H9 (cell line): ENCODE results near the gene TMEM39A. TPM values are rescaled to one million over a fixed set of nuclear protein-coding genes. Genes with fewer than 3 reads are reported as not detected.

Experiments used
- DNase-seq: peaks from one replicate; pipeline ENCODE4 v3.0.0-alpha.2; 2017
- H2AFZ ChIP-seq: one replicate; pipeline ENCODE4 v1.6.1; 2013; ENCODE audit warnings: mild to moderate bottlenecking, low read length, control low read depth, moderate library complexity
- H2AK5ac ChIP-seq: 2 replicates; pipeline ENCODE4 v1.6.1; 2013; ENCODE audit warnings: low read length, control low read depth, mixed read lengths; ENCODE audit not compliant: insufficient read length
- H2BK120ac ChIP-seq: one replicate; pipeline ENCODE4 v1.6.1; 2013; ENCODE audit warnings: low read depth, mild to moderate bottlenecking, low read length, control low read depth, inconsistent platforms; ENCODE audit not compliant: poor library complexity, severe bottlenecking
- H2BK12ac ChIP-seq: 2 replicates; pipeline ENCODE4 v1.6.1; 2013; ENCODE audit warnings: low read length, control low read depth, mixed read lengths, low read depth; ENCODE audit not compliant: insufficient read length
- H2BK15ac ChIP-seq: 2 replicates; pipeline ENCODE4 v1.6.1; 2013; ENCODE audit warnings: low read depth, low read length, control low read depth
- H2BK20ac ChIP-seq: one replicate; pipeline ENCODE4 v1.6.1; 2013; ENCODE audit warnings: low read depth, mild to moderate bottlenecking, low read length, control low read depth, inconsistent platforms; ENCODE audit not compliant: poor library complexity, severe bottlenecking
- H2BK5ac ChIP-seq: 2 replicates; pipeline ENCODE4 v1.6.1; 2013; ENCODE audit warnings: low read length, control low read depth, mixed read lengths; ENCODE audit not compliant: insufficient read length
- H3K14ac ChIP-seq: 2 replicates; pipeline ENCODE4 v1.6.1; 2013; ENCODE audit warnings: low read length, control low read depth; ENCODE audit not compliant: insufficient read depth
- H3K18ac ChIP-seq: 2 replicates; pipeline ENCODE4 v1.6.1; 2013; ENCODE audit warnings: low read depth, mild to moderate bottlenecking, mixed read lengths, low read length, control low read depth; ENCODE audit not compliant: insufficient read length
- H3K23ac ChIP-seq: 2 replicates; pipeline ENCODE4 v1.6.1; 2013; ENCODE audit warnings: low read length, control low read depth, mixed read lengths, low read depth; ENCODE audit not compliant: insufficient read length
- H3K23me2 ChIP-seq: 2 replicates; pipeline ENCODE4 v1.6.1; 2013; ENCODE audit warnings: low read depth, mild to moderate bottlenecking, mixed read lengths, low read length, control low read depth; ENCODE audit not compliant: insufficient read length, poor library complexity, severe bottlenecking
- H3K27ac ChIP-seq: 2 replicates; pipeline ENCODE4 v1.5.1; 2013; ENCODE audit warnings: low read length, control low read depth, mixed read lengths, low read depth; ENCODE audit not compliant: insufficient read length
- H3K27me3 ChIP-seq: 2 replicates; pipeline ENCODE4 v1.6.1; 2013; ENCODE audit warnings: low read length, control low read depth, inconsistent platforms; ENCODE audit not compliant: insufficient read depth
- H3K4ac ChIP-seq: 2 replicates; pipeline ENCODE4 v1.6.1; 2013; ENCODE audit warnings: low read depth, mild to moderate bottlenecking, control low read depth, inconsistent platforms, low read length, moderate library complexity
- H3K4me1 ChIP-seq: 2 replicates; pipeline ENCODE4 v1.6.1; 2013; ENCODE audit warnings: low read length, control low read depth, inconsistent platforms; ENCODE audit not compliant: insufficient read depth
- H3K4me2 ChIP-seq: 2 replicates; pipeline ENCODE4 v1.6.1; 2013; ENCODE audit warnings: low read length, control low read depth, mixed read lengths; ENCODE audit not compliant: insufficient read length, insufficient read depth
- H3K56ac ChIP-seq: 2 replicates; pipeline ENCODE4 v1.6.1; 2013; ENCODE audit warnings: low read depth, mild to moderate bottlenecking, mixed read lengths, low read length, control low read depth; ENCODE audit not compliant: insufficient read length
- H3K79me1 ChIP-seq: 2 replicates; pipeline ENCODE4 v1.6.1; 2013; ENCODE audit warnings: low read depth, mild to moderate bottlenecking, moderate library complexity, low read length, control low read depth, inconsistent platforms; ENCODE audit not compliant: insufficient read depth, poor library complexity, severe bottlenecking
- H3K79me2 ChIP-seq: 2 replicates; pipeline ENCODE4 v1.6.1; 2013; ENCODE audit warnings: low read length, control low read depth, inconsistent platforms; ENCODE audit not compliant: insufficient read depth
- H3K9ac ChIP-seq: 2 replicates; pipeline ENCODE4 v1.6.1; 2013; ENCODE audit warnings: low read length, control low read depth, mixed read lengths; ENCODE audit not compliant: insufficient read length; ENCODE audit errors: extremely low read depth
- H3K9me3 ChIP-seq: one replicate; pipeline ENCODE4 v1.6.1; 2013; ENCODE audit warnings: low read depth, low read length, inconsistent platforms; ENCODE audit not compliant: control insufficient read depth
- H3T11ph ChIP-seq: one replicate; pipeline ENCODE4 v1.6.1; 2013; ENCODE audit warnings: mild to moderate bottlenecking, low read length, control low read depth, inconsistent platforms
- H4K20me1 ChIP-seq: one replicate; pipeline ENCODE4 v1.6.1; 2013; ENCODE audit not compliant: control insufficient read depth, insufficient read length, insufficient read depth
- H4K5ac ChIP-seq: 2 replicates; pipeline ENCODE4 v1.6.1; 2013; ENCODE audit warnings: low read depth, mild to moderate bottlenecking, mixed read lengths, low read length, control low read depth; ENCODE audit not compliant: insufficient read length
- H4K8ac ChIP-seq: replicated peaks from 2 replicates; pipeline ENCODE4 v1.6.1; 2013; ENCODE audit warnings: low read length, control low read depth, mixed read lengths, low read depth; ENCODE audit not compliant: insufficient read length
- H4K91ac ChIP-seq: 2 replicates; pipeline ENCODE4 v1.6.1; 2013; ENCODE audit warnings: low read depth, mild to moderate bottlenecking, moderate library complexity, mixed read lengths, low read length, control low read depth; ENCODE audit not compliant: insufficient read length
- H3K27ac Mint-ChIP-seq, 3 experiments: 2 replicates in 2 of 3; 3 replicates in 1 of 3; pipeline ENCODE4 v1.8.0; 2020 to 2021; ENCODE audit warnings: mixed read lengths in 3 of 3, mild to moderate bottlenecking in 1 of 3, moderate library complexity in 1 of 3
- H3K27me3 Mint-ChIP-seq: 2 replicates; pipeline ENCODE4 v1.8.0; 2021; ENCODE audit warnings: low read depth, mild to moderate bottlenecking, moderate library complexity, mixed read lengths
- H3K36me3 Mint-ChIP-seq, 3 experiments: 2 replicates in 2 of 3; 3 replicates in 1 of 3; pipeline ENCODE4 v1.8.0; 2020 to 2021; ENCODE audit warnings: low read depth in 3 of 3, mixed read lengths in 3 of 3; ENCODE audit not compliant: insufficient read depth in 1 of 3
- H3K4me1 Mint-ChIP-seq, 2 experiments: 2 replicates each; pipeline ENCODE4 v1.8.0; 2020; ENCODE audit warnings: mixed read lengths in 2 of 2
- H3K4me3 Mint-ChIP-seq, 2 experiments: 2 replicates in 1 of 2; 3 replicates in 1 of 2; pipeline ENCODE4 v1.8.0; 2020 to 2021; ENCODE audit warnings: mild to moderate bottlenecking in 2 of 2, mixed read lengths in 2 of 2, moderate library complexity in 1 of 2
- H3K9me3 Mint-ChIP-seq, 2 experiments: 2 replicates in 1 of 2; 3 replicates in 1 of 2; pipeline ENCODE4 v1.8.0; 2020; ENCODE audit warnings: mild to moderate bottlenecking in 2 of 2, mixed read lengths in 2 of 2, moderate library complexity in 1 of 2
- WGBS: extraction: QIAGEN DNeasy Blood & Tissue Kit; methylation state at CpG from one replicate; pipeline ENCODE4 v1.1.7; 2013; ENCODE audit warnings: missing lambda C conversion rate, low lambda C conversion rate, mixed read lengths; ENCODE audit not compliant: insufficient read length; ENCODE audit errors: extremely low coverage; 5-methylcytosine and 5-hydroxymethylcytosine counted together
- total RNA-seq: library from RNA; stranded (reverse); gene quantifications from 2 replicates; pipeline ENCODE4 v1.2.1, GENCODE V29; 2021
- TF ChIP-seq, protein P1 (sequence below): fragments of 200-600 bp; sonication (generic); conservative IDR thresholded peaks from 3 replicates; pipeline ENCODE4 v1.8.0; 2021; ENCODE audit warnings: antibody characterized with exemption, mild to moderate bottlenecking

Gene TMEM39A
- total RNA-seq, 1 experiment from 2014 or later, result 45.0 TPM

DNA sequence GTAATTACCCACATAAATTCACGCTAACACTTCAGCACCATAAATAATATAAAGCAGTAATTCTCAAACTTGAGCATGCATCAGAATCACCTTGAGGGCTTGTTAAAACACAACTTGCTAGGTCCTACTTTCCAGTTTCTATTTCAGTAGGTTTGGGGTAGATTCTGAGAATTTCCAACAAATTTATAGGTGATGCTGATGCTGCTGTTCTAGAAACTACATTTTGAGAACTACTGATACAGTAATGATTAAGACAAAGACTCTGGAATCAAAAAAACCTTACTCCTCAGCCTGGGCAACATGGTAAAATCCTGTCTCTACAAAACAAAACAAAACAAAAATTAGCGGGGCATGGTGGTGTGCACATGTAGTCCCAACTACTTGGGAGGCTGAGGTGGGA is 18.8 kb downstream of the TMEM39A start:
- H3K27me3 ChIP-seq, result no peaks in the 10 kb centered on the region
- H2BK120ac ChIP-seq, result no peak overlapping the region
- no peak overlapping the region for H3K9ac ChIP-seq
- peaks cover 23 to 56% (median 51%) of the 10 kb centered on the region in 3 experiments for H3K36me3 Mint-ChIP-seq
- DNase-seq, result no peak
- H2BK12ac ChIP-seq, result no peak overlapping the region
- H3K4me1 ChIP-seq, result no peaks in the 10 kb centered on the region
- TF ChIP-seq, protein P1, sequence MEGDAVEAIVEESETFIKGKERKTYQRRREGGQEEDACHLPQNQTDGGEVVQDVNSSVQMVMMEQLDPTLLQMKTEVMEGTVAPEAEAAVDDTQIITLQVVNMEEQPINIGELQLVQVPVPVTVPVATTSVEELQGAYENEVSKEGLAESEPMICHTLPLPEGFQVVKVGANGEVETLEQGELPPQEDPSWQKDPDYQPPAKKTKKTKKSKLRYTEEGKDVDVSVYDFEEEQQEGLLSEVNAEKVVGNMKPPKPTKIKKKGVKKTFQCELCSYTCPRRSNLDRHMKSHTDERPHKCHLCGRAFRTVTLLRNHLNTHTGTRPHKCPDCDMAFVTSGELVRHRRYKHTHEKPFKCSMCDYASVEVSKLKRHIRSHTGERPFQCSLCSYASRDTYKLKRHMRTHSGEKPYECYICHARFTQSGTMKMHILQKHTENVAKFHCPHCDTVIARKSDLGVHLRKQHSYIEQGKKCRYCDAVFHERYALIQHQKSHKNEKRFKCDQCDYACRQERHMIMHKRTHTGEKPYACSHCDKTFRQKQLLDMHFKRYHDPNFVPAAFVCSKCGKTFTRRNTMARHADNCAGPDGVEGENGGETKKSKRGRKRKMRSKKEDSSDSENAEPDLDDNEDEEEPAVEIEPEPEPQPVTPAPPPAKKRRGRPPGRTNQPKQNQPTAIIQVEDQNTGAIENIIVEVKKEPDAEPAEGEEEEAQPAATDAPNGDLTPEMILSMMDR, result no peak
- H3K27me3 Mint-ChIP-seq, result no peaks in the 10 kb centered on the region
- no peak overlapping the region for H3K27ac ChIP-seq
- H2BK5ac ChIP-seq, result no peak overlapping the region
- no peak overlapping the region for H3K56ac ChIP-seq
- no peak overlapping the region for H3K14ac ChIP-seq
- no peak overlapping the region for H4K8ac ChIP-seq
- H3K9me3 Mint-ChIP-seq, result no peaks in the 10 kb centered on the region
- no peaks in the 10 kb centered on the region for H3K4me1 Mint-ChIP-seq
- H3K4me2 ChIP-seq, result no peak overlapping the region
- H2AK5ac ChIP-seq, result no peak overlapping the region
- H3K4me3 Mint-ChIP-seq, result no peak overlapping the region
- no peaks in the 10 kb centered on the region for H3K79me2 ChIP-seq
- no peaks in the 10 kb centered on the region for H4K20me1 ChIP-seq
- H3K23ac ChIP-seq, result no peak overlapping the region
- H3K9me3 ChIP-seq, result no peaks in the 10 kb centered on the region
- H4K91ac ChIP-seq, result no peak overlapping the region
- no peak overlapping the region for H2BK20ac ChIP-seq
- no peak overlapping the region for H4K5ac ChIP-seq
- no peak overlapping the region for H2AFZ ChIP-seq
- H2BK15ac ChIP-seq, result no peak overlapping the region
- no peak overlapping the region for H3K4ac ChIP-seq
- no peak overlapping the region for H3K27ac Mint-ChIP-seq
- no peak overlapping the region for H3T11ph ChIP-seq
- H3K23me2 ChIP-seq, result no peaks in the 10 kb centered on the region
- H3K79me1 ChIP-seq, result no peaks in the 10 kb centered on the region
- WGBS, result 100% methylated on average over 1 of the region's 2 CpGs
- no peak overlapping the region for H3K18ac ChIP-seq
